Activated T-helper 2 cell treated with anti-CD3 and anti-CD28 coated beads, Interferon-gamma antibody, Interleukin-2, Interleukin-4, amounts not matched to agents 10 μg/mL and 5 μg/mL and 100 μg/mL, durations not matched to agents 14 hours and 24 hours and 36 hours (primary cell): ENCODE data around the gene CKAP2L. TPM values are rescaled to one million over a fixed set of nuclear protein-coding genes. Genes with fewer than 3 reads are reported as not detected.

Source experiments
- DNase-seq: peaks from one replicate; pipeline ENCODE4 v3.0.0; 2021; ENCODE audit warnings: low spot score
- H3K27ac Mint-ChIP-seq: one replicate; pipeline ENCODE4 v1.8.0; 2021; ENCODE audit warnings: mixed read lengths
- H3K27me3 Mint-ChIP-seq: one replicate; pipeline ENCODE4 v1.8.0; 2021; ENCODE audit warnings: low read depth, mixed read lengths
- H3K36me3 Mint-ChIP-seq: one replicate; pipeline ENCODE4 v1.8.0; 2021; ENCODE audit warnings: low read depth, mixed read lengths
- H3K4me1 Mint-ChIP-seq: one replicate; pipeline ENCODE4 v1.8.0; 2021; ENCODE audit warnings: low read depth, mixed read lengths
- H3K4me3 Mint-ChIP-seq: one replicate; pipeline ENCODE4 v1.8.0; 2021; ENCODE audit warnings: low read depth, mild to moderate bottlenecking, moderate library complexity, mixed read lengths
- H3K9me3 Mint-ChIP-seq: one replicate; pipeline ENCODE4 v1.8.0; 2021; ENCODE audit warnings: mixed read lengths
- intact Hi-C: fragments of 100-400 bp; cut with micrococcal nuclease; formaldehyde crosslinking; loops from one replicate; pipeline ENCODE4 v1.15.1; 2023
- total RNA-seq: library from RNA; stranded (reverse); gene quantifications from 2 replicates; pipeline ENCODE4 v1.2.3, GENCODE V29; 2022

CKAP2L gene
- total RNA-seq, 1 donor from 2014 or later, result 24.4 TPM

- Mint-ChIP-seq H3K27me3 (no peaks in the 10 kb centered on the region), H3K4me1 (peaks cover 38% of the 10 kb centered on the region), H3K4me3 (no peak overlapping the region), H3K27ac (peak overlapping the region; percentile 75), H3K36me3 (peaks cover 74% of the 10 kb centered on the region), H3K9me3 (no peaks in the 10 kb centered on the region)
- intact Hi-C loops, result loop anchor here (1.0 kb wide), 1 partner anchor 135 kb away; no protein-coding TSS in a partner anchor
- DNase-seq, result no peak
These were observed 13.9 kb downstream of the CKAP2L start for GRCh38 chr2:112750560-112750843.

DNA sequence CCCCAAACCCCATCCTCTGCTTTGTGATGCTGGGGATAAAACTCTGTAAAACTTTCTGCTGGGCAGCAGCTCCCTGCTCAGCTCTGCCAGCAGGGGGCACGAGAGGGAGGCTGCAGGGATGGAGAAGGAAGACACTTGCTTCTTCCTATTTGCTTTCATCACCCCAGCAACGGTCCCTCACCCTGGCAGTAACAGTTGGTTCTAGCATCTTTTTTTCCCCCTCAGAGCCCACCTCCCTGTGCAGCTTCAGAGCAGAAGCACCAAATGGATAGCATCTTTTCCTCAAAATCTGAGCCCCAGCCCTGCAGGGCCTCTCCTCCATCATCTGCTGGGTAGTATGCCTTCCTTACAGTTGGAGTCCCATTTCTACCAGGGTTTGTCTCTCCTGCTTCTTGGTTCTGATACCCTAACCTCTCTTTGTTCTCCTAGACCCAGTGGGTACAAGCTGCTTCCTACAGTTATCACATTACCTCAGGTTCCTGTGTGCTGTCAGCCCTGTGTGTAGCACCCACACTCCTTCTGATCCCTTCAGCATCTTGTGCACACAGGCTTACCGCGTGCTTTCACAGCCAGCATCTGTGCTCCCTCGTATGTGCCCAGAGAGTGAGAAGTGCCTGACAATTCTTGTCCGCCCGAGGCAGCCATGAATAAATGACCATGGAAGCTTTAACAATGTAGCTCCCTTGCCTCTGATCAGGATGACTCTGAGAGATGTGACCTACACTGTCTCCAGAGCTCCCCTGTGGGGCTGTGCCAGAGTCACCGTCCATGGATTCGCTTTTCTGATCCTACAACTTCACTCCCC, 14.5 kb downstream of the CKAP2L start:
- H3K9me3 Mint-ChIP-seq, result no peaks in the 10 kb centered on the region
- H3K4me1 Mint-ChIP-seq, result peaks cover 35% of the 10 kb centered on the region

DNA sequence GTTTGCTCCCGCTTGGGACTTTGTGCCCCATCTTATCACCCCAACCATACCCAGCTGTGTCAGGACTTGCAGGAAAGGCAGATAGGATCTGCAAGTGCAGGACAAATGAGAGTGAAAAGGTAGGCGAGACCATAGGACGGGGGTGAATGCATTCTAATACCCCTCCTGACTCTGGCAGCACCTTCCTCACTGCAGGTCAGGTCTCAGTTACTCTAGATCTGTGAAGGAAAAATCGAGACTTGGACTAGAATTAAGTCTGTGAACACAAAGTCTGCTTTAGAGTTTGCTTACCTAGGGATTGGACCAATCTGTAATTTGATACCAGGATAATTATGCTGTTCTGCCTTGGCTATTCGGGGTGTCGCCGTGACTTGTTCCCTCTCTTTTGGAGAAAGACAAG, 23.9 kb downstream of the CKAP2L start:
- intact Hi-C loops, result no loop called here
- peaks cover 77% of the 10 kb centered on the region for H3K36me3 Mint-ChIP-seq

More for the DNA sequence above, 14.5 kb downstream of the CKAP2L start:
- DNase-seq, result peak; percentile 74
- Mint-ChIP-seq H3K27ac (peak overlapping the region; percentile 75), H3K27me3 (no peaks in the 10 kb centered on the region), H3K4me3 (peak overlapping the region; percentile 13), H3K36me3 (peaks cover 71% of the 10 kb centered on the region)
- intact Hi-C loops, result loop anchor here (1.0 to 2.0 kb wide), 4 partner anchors 15 to 191 kb away; partner anchors contain the start of gene CKAP2L

DNA sequence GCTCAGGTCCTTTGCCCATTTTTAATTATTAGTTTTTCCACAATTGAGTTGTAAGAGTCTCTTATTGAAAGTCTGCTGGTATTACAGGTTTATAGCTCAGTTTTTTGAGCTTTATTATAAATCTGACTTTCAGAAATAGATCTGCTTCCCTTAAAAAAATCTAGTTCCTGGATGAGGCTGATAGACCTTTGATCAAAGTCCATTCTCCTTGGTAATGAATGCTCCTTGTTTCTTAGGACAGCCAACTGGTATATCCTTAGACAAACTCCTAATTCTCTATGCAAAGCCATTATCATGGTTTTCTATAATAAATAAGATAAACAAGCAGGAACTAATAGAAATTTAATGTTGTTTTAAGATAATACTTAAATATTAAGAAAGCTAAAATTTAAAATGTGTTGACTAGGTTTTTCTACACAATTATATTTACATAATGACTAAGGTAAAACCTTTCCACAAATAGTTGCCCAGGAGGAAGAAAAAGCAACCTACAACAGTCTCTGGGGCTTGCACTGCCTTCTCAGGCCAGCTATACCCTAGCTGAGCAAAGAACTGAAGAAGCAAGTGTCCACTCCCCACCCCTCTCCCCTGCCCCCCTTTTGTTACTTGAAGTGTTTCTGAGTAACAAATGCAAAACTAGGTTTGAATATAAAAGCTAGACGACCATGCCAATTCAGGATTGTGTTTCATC, 26.7 kb downstream of the CKAP2L start:
- intact Hi-C loops, result no loop called here
- Mint-ChIP-seq H3K27ac (no peak overlapping the region), H3K36me3 (peaks cover 61% of the 10 kb centered on the region)

More for the DNA sequence above, 23.9 kb downstream of the CKAP2L start:
- Mint-ChIP-seq H3K4me3 (no peak overlapping the region), H3K4me1 (peaks cover 6% of the 10 kb centered on the region), H3K27me3 (no peaks in the 10 kb centered on the region), H3K9me3 (no peaks in the 10 kb centered on the region), H3K27ac (no peak overlapping the region)
- no peak for DNase-seq

GRCh38 chr2:112733871-112734270, 30.5 kb downstream of the CKAP2L start:
- Mint-ChIP-seq H3K27ac (no peak overlapping the region), H3K4me3 (no peak overlapping the region), H3K36me3 (peaks cover 23% of the 10 kb centered on the region), H3K9me3 (no peaks in the 10 kb centered on the region), H3K4me1 (peaks cover 20% of the 10 kb centered on the region), H3K27me3 (no peaks in the 10 kb centered on the region)
- no peak for DNase-seq
- intact Hi-C loops, result no loop called here

More for the DNA sequence above, 26.7 kb downstream of the CKAP2L start:
- no peaks in the 10 kb centered on the region for H3K27me3 Mint-ChIP-seq
- no peak overlapping the region for H3K4me3 Mint-ChIP-seq
- DNase-seq, result no peak
- H3K9me3 Mint-ChIP-seq, result no peaks in the 10 kb centered on the region
- H3K4me1 Mint-ChIP-seq, result peaks cover 9% of the 10 kb centered on the region

DNA sequence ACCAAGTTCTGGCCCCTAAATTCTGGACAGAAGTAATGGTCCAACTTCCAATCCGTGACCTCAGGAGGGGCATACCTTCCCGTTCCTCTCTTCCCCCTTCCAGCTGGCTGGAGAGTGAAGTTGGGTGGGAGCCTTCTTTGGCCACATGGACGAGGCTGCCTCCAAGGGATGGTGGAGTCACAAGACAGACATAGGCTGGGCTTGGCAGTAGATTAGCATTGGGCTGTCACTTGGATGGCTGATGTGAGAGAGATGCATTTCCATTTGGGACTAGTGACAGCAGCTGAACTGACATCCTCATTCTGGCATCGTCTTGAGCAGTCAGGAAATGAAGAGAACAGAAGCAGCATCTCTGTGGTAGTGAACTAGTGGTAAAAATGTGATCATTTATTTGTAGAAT, 31.0 kb downstream of the CKAP2L start:
- Mint-ChIP-seq H3K4me3 (no peak overlapping the region), H3K9me3 (no peaks in the 10 kb centered on the region), H3K36me3 (peaks cover 20% of the 10 kb centered on the region), H3K4me1 (peaks cover 23% of the 10 kb centered on the region), H3K27me3 (no peaks in the 10 kb centered on the region), H3K27ac (no peak overlapping the region)
- no peak for DNase-seq
- intact Hi-C loops, result no loop called here

DNA sequence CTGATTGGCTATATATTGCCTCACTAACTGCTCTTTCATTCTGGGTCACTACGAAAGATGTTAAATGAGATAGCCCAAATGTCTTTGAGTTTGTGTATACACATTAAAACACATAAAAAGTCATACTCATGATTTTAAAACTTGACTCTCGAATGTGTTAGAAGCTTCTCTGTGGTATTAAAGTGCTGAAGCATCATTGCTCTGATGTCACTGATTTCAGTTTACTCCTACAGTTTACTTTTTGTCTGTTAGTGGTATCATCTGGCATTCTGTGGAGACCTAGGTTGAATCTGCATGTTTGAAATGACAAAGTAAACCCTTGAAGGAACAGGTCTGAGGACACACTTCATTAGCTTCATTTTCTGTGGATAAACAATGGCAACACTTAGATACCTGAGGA, 32.9 kb downstream of the CKAP2L start:
- no peak for DNase-seq
- Mint-ChIP-seq H3K36me3 (peaks cover 2% of the 10 kb centered on the region), H3K4me3 (no peak overlapping the region), H3K27ac (no peak overlapping the region), H3K27me3 (no peaks in the 10 kb centered on the region), H3K9me3 (no peaks in the 10 kb centered on the region), H3K4me1 (peaks cover 34% of the 10 kb centered on the region)
- intact Hi-C loops, result no loop called here

GRCh38 chr2:112730791-112731190, 33.6 kb downstream of the CKAP2L start:
- Mint-ChIP-seq H3K36me3 (no peaks in the 10 kb centered on the region), H3K27ac (no peak overlapping the region), H3K9me3 (no peaks in the 10 kb centered on the region), H3K27me3 (no peaks in the 10 kb centered on the region), H3K4me1 (peaks cover 35% of the 10 kb centered on the region), H3K4me3 (no peak overlapping the region)
- intact Hi-C loops, result no loop called here
- no peak for DNase-seq

GRCh38 chr2:112730216-112730615, 34.2 kb downstream of the CKAP2L start:
- Mint-ChIP-seq H3K9me3 (no peaks in the 10 kb centered on the region), H3K36me3 (no peaks in the 10 kb centered on the region), H3K4me3 (no peak overlapping the region), H3K27me3 (no peaks in the 10 kb centered on the region), H3K27ac (no peak overlapping the region), H3K4me1 (peaks cover 32% of the 10 kb centered on the region)
- intact Hi-C loops, result no loop called here
- DNase-seq, result no peak

GRCh38 chr2:112728378-112729175, 35.8 kb downstream of the CKAP2L start:
- H3K27me3 Mint-ChIP-seq, result no peaks in the 10 kb centered on the region
- peak; percentile 7 for DNase-seq
- no peaks in the 10 kb centered on the region for H3K9me3 Mint-ChIP-seq
- no peaks in the 10 kb centered on the region for H3K36me3 Mint-ChIP-seq
- no peak overlapping the region for H3K4me3 Mint-ChIP-seq
- intact Hi-C loops, result loop anchor here (10.0 kb wide), 1 partner anchor 244 kb away; the partner anchor contains the start of gene TTL
- peaks cover 34% of the 10 kb centered on the region for H3K4me1 Mint-ChIP-seq
- H3K27ac Mint-ChIP-seq, result no peak overlapping the region

DNA sequence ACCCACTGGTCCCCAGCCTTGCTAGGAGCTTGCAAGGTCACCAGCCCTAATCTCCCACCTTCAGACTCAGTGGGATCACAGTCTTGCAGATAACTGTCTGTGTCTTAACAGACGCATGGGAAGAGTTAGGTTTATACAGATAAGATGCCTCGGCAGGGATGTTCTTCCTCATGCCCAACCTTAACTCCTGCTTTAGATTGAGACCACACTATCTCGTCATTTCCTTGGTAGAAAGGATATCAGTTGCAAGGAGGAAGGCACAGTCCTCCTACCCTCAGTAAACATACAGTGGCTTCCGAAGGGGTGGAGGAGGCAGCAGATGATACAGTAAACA, 36.4 kb downstream of the CKAP2L start:
- intact Hi-C loops, result loop anchor here (10.0 kb wide), 1 partner anchor 243 kb away; the partner anchor contains the start of gene TTL
- no peaks in the 10 kb centered on the region for H3K27me3 Mint-ChIP-seq
- no peak overlapping the region for H3K4me3 Mint-ChIP-seq
- peaks cover 35% of the 10 kb centered on the region for H3K4me1 Mint-ChIP-seq
- DNase-seq, result no peak
- H3K27ac Mint-ChIP-seq, result no peak overlapping the region
- no peaks in the 10 kb centered on the region for H3K9me3 Mint-ChIP-seq
- H3K36me3 Mint-ChIP-seq, result no peaks in the 10 kb centered on the region

DNA sequence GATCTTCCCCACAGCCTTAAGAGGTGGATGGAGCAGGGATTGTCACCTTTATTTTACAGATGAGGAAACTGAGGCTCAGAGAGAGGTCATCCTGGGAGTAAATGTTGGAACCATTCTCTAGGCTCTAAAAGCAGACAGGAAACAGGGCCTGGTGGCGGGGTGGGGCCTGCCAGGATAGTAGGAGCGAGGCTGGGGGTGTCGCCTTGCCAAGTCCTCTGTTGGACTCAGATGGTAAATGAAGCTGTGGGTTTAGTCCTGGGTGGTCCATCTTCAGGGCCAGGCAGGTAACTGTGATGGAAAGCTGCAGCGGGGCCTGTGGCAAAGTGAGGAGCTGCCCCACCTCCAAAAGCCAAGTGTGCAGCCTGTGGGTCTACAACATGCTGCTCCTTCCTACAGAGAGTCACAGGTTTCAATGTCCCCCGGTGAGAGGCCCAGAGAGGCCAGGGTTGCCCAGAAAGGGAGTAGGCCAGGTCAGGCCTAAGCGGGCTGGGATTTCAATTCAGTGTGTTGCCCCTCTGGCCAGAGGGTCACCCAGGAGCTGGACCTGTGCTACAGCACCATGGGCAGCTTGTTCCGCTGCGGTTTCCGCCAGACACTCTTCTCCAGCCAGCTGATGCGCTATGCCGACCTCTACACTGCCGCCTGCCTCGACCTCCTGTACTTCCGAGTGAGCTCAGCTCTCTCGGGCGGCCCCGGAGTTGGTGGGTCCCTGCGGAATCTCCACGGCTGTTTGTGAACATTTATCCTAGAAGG, 37.0 kb downstream of the CKAP2L start:
- intact Hi-C loops, result loop anchor here (2.0 to 10.0 kb wide), 2 partner anchors 35 to 243 kb away; partner anchors contain the start of gene TTL
- peaks cover 33% of the 10 kb centered on the region for H3K4me1 Mint-ChIP-seq

More for the DNA sequence above, 37.0 kb downstream of the CKAP2L start:
- no peak overlapping the region for H3K27ac Mint-ChIP-seq
- no peaks in the 10 kb centered on the region for H3K9me3 Mint-ChIP-seq
- DNase-seq, result no peak
- no peak overlapping the region for H3K4me3 Mint-ChIP-seq
- peaks cover 1% of the 10 kb centered on the region for H3K27me3 Mint-ChIP-seq
- no peaks in the 10 kb centered on the region for H3K36me3 Mint-ChIP-seq
